Activated CD8-positive, alpha-beta memory T cell treated with anti-CD3 and anti-CD28 coated beads for 36 hours (primary cell): ENCODE measurements around the gene TNFRSF19. TPM values are rescaled to one million over a fixed set of nuclear protein-coding genes. Genes with fewer than 3 reads are reported as not detected.
"Not testable (repeated sequence)": the region's sequence is repeated elsewhere in the genome, so short reads cannot be mapped to it uniquely, and the experiment has no call there.

Experiments used
- CTCF ChIA-PET: fragments of 350-600 bp; sonication (Branson Sonifier 250); formaldehyde crosslinking; loops from one replicate; lab custom pipeline; 2021; ENCODE audit warnings: antibody characterized with exemption; lab: Charles Lee
- POLR2A ChIA-PET: fragments of 350-600 bp; sonication (Branson Sonifier 250); formaldehyde crosslinking; loops from one replicate; lab custom pipeline; 2021; ENCODE audit warnings: antibody characterized with exemption; lab: Charles Lee
- total RNA-seq, 2 experiments: library from RNA; stranded (reverse); gene quantifications; one replicate each; pipeline ENCODE4 v1.2.3, GENCODE V29; 2021

The TNFRSF19 gene
- not detected for total RNA-seq

GRCh38 chr13:23570099-23570920 lies at the start of gene TNFRSF19:
TNFRSF19 (plus strand) TSS chr13:23570412; CDS start chr13:23590184, 19,772 bp downstream.
- POLR2A ChIA-PET, result no interaction called here
- CTCF ChIA-PET, result no interaction called here

GRCh38 chr13:23529926-23530325 lies 40.3 kb upstream of the TNFRSF19 start:
- POLR2A ChIA-PET, CTCF ChIA-PET: not testable (repeated sequence)

- ChIA-PET CTCF (no interaction called here), POLR2A (no interaction called here)
Observed at GRCh38 chr13:23531446-23531845, 38.8 kb upstream of the TNFRSF19 start.

- ChIA-PET POLR2A (no interaction called here), CTCF (no interaction called here)
Observed at GRCh38 chr13:23534090-23534489, 36.1 kb upstream of the TNFRSF19 start.

- CTCF ChIA-PET, result no interaction called here
- POLR2A ChIA-PET, result interaction anchor here (0.9 kb wide), 1 partner anchor 22 kb away, joined by 5 read pairs; no protein-coding TSS in a partner anchor
Observed at GRCh38 chr13:23541221-23541824, 28.9 kb upstream of the TNFRSF19 start.

- CTCF ChIA-PET, result no interaction called here
- POLR2A ChIA-PET, result no interaction called here
Observed at GRCh38 chr13:23544668-23545067, 25.5 kb upstream of the TNFRSF19 start.

- POLR2A ChIA-PET, result no interaction called here
- CTCF ChIA-PET, result no interaction called here
Observed at GRCh38 chr13:23547000-23547590, 23.1 kb upstream of the TNFRSF19 start.

- ChIA-PET CTCF (no interaction called here), POLR2A (no interaction called here)
Observed at GRCh38 chr13:23549724-23550123, 20.5 kb upstream of the TNFRSF19 start.

GRCh38 chr13:23550163-23550562 lies 20.0 kb upstream of the TNFRSF19 start:
- ChIA-PET POLR2A (no interaction called here), CTCF (no interaction called here)

GRCh38 chr13:23551213-23552008 lies 18.8 kb upstream of the TNFRSF19 start:
- CTCF ChIA-PET, result no interaction called here
- POLR2A ChIA-PET, result no interaction called here

- CTCF ChIA-PET, result no interaction called here
- POLR2A ChIA-PET, result no interaction called here
Observed at GRCh38 chr13:23552171-23552570, 18.0 kb upstream of the TNFRSF19 start.

- ChIA-PET POLR2A (no interaction called here), CTCF (no interaction called here)
Observed at GRCh38 chr13:23552661-23553060, 17.6 kb upstream of the TNFRSF19 start.

GRCh38 chr13:23554000-23554399 lies 16.2 kb upstream of the TNFRSF19 start:
- POLR2A ChIA-PET, result no interaction called here

GRCh38 chr13:23557043-23557442 lies 13.2 kb upstream of the TNFRSF19 start:
- POLR2A ChIA-PET, result no interaction called here
- CTCF ChIA-PET, result no interaction called here

More at GRCh38 chr13:23554000-23554399, 16.2 kb upstream of the TNFRSF19 start:
- CTCF ChIA-PET, result no interaction called here

GRCh38 chr13:23557733-23558132 lies 12.5 kb upstream of the TNFRSF19 start:
- ChIA-PET POLR2A (no interaction called here), CTCF (no interaction called here)

GRCh38 chr13:23558675-23559536 lies 11.3 kb upstream of the TNFRSF19 start:
- POLR2A ChIA-PET, result interaction anchor here (0.6 kb wide), 1 partner anchor 1054 kb away, joined by 6 read pairs; no protein-coding TSS in a partner anchor
- CTCF ChIA-PET, result no interaction called here

GRCh38 chr13:23560571-23561089 lies 9.6 kb upstream of the TNFRSF19 start:
- POLR2A ChIA-PET, result no interaction called here
- CTCF ChIA-PET, result no interaction called here

GRCh38 chr13:23561261-23561660 lies 9.0 kb upstream of the TNFRSF19 start:
- ChIA-PET POLR2A (no interaction called here), CTCF (no interaction called here)
